Osteoblast (primary cell): Measurements from ENCODE around the gene TRUB1. TPM values are rescaled to one million over a fixed set of nuclear protein-coding genes. Genes with fewer than 3 reads are reported as not detected.

Experiments used
- DNase-seq: peaks from one replicate; pipeline ENCODE4 v3.0.0; 2011; ENCODE audit warnings: low spot score, mixed read lengths; ENCODE audit not compliant: insufficient read length; ENCODE audit errors: missing footprints
- H2AFZ ChIP-seq: 2 replicates; pipeline ENCODE4 v1.6.0; 2011; ENCODE audit warnings: mild to moderate bottlenecking, low read length
- H3K27ac ChIP-seq: 2 replicates; pipeline ENCODE4 v1.5.1; 2011; ENCODE audit warnings: mild to moderate bottlenecking, low read depth, low read length, moderate library complexity
- H3K27me3 ChIP-seq: 2 replicates; pipeline ENCODE4 v1.6.0; 2012; ENCODE audit warnings: mild to moderate bottlenecking, control low read depth, inconsistent platforms, low read length, moderate library complexity; ENCODE audit not compliant: insufficient read depth
- H3K36me3 ChIP-seq: 2 replicates; pipeline ENCODE4 v1.5.1; 2011; ENCODE audit warnings: mild to moderate bottlenecking, low read length, control low read depth, moderate library complexity; ENCODE audit not compliant: insufficient read depth
- H3K4me1 ChIP-seq: 2 replicates; pipeline ENCODE4 v1.5.1; 2011; ENCODE audit warnings: mild to moderate bottlenecking, low read length, control low read depth, moderate library complexity; ENCODE audit not compliant: insufficient read depth
- H3K4me2 ChIP-seq: 2 replicates; pipeline ENCODE4 v1.6.0; 2011; ENCODE audit warnings: mild to moderate bottlenecking, low read length; ENCODE audit not compliant: insufficient read depth
- H3K4me3 ChIP-seq: fragments of 200-600 bp; sonication (generic); 3 replicates; pipeline ENCODE4 v1.5.1; 2012; ENCODE audit warnings: mild to moderate bottlenecking, low read length, inconsistent platforms; ENCODE audit not compliant: insufficient read depth
- H3K79me2 ChIP-seq: 2 replicates; pipeline ENCODE4 v1.6.0; 2012; ENCODE audit warnings: mild to moderate bottlenecking, low read length, control low read depth, inconsistent platforms; ENCODE audit not compliant: insufficient read depth
- H3K9me3 ChIP-seq: 2 replicates; pipeline ENCODE4 v1.5.1; 2011; ENCODE audit warnings: low read depth, low read length, control low read depth
- H4K20me1 ChIP-seq: 2 replicates; pipeline ENCODE4 v1.6.0; 2012; ENCODE audit warnings: mild to moderate bottlenecking, low read length, control low read depth; ENCODE audit not compliant: insufficient read depth
- CTCF ChIP-seq: IDR thresholded peaks from 2 replicates; pipeline ENCODE4 v1.5.1; 2011; ENCODE audit warnings: mild to moderate bottlenecking, low read depth, low read length, moderate library complexity; ENCODE audit errors: extremely low read depth
- total RNA-seq: library from RNA; depleted of rRNA; stranded (reverse); fragments of >200 nt; gene quantifications from 2 replicates; pipeline ENCODE4 v1.2.3, GENCODE V29; 2012

Gene TRUB1
- total RNA-seq, 1 donor, result 28.6 TPM

- DNase-seq, result no peak
- no peak overlapping the region for H2AFZ ChIP-seq
- no peak overlapping the region for H3K4me2 ChIP-seq
- H3K4me3 ChIP-seq, result no peak overlapping the region
- TF ChIP-seq CTCF, result no peak
- peaks cover 28% of the 10 kb centered on the region for H3K79me2 ChIP-seq
- no peaks in the 10 kb centered on the region for H4K20me1 ChIP-seq
- H3K27ac ChIP-seq, result no peak overlapping the region
- no peaks in the 10 kb centered on the region for H3K4me1 ChIP-seq
- H3K9me3 ChIP-seq, result no peaks in the 10 kb centered on the region
- no peaks in the 10 kb centered on the region for H3K27me3 ChIP-seq
- H3K36me3 ChIP-seq, result no peaks in the 10 kb centered on the region
These were observed 25.9 kb downstream of the TRUB1 start for GRCh38 chr10:114963908-114964307.

- Histone ChIP-seq H3K4me2 (no peak overlapping the region), H4K20me1 (no peaks in the 10 kb centered on the region), H3K36me3 (no peaks in the 10 kb centered on the region), H3K4me1 (no peaks in the 10 kb centered on the region), H3K79me2 (peaks cover 26% of the 10 kb centered on the region), H2AFZ (no peak overlapping the region), H3K27me3 (no peaks in the 10 kb centered on the region), H3K27ac (no peak overlapping the region), H3K9me3 (no peaks in the 10 kb centered on the region), H3K4me3 (no peak overlapping the region)
- DNase-seq, result no peak
- no peak for TF ChIP-seq CTCF
These were observed 29.1 kb downstream of the TRUB1 start for GRCh38 chr10:114967071-114967470.

- H3K4me2 ChIP-seq, result no peak overlapping the region
- peaks cover 7% of the 10 kb centered on the region for H3K36me3 ChIP-seq
- no peaks in the 10 kb centered on the region for H3K4me1 ChIP-seq
- no peak overlapping the region for H3K27ac ChIP-seq
- DNase-seq, result no peak
- no peak overlapping the region for H2AFZ ChIP-seq
- H3K4me3 ChIP-seq, result no peak overlapping the region
- H3K79me2 ChIP-seq, result peaks cover 20% of the 10 kb centered on the region
- TF ChIP-seq CTCF, result no peak
- no peaks in the 10 kb centered on the region for H3K27me3 ChIP-seq
- no peaks in the 10 kb centered on the region for H3K9me3 ChIP-seq
- no peaks in the 10 kb centered on the region for H4K20me1 ChIP-seq
These were observed 32.5 kb downstream of the TRUB1 start for GRCh38 chr10:114970515-114970914.

- Histone ChIP-seq H3K27ac (no peak overlapping the region), H3K79me2 (peaks cover 2% of the 10 kb centered on the region), H2AFZ (no peak overlapping the region), H3K4me3 (no peak overlapping the region), H3K4me2 (no peak overlapping the region), H4K20me1 (no peaks in the 10 kb centered on the region), H3K4me1 (no peaks in the 10 kb centered on the region), H3K9me3 (no peaks in the 10 kb centered on the region), H3K36me3 (peaks cover 7% of the 10 kb centered on the region), H3K27me3 (no peaks in the 10 kb centered on the region)
- TF ChIP-seq CTCF, result no peak
- no peak for DNase-seq
These were observed 35.3 kb downstream of the TRUB1 start for GRCh38 chr10:114973306-114973705.
